ENCODE results near the gene DCAF4L1.
A peak's percentile ranks its signal among the peaks of the same experiment; 100 is the strongest.

The DCAF4L1 gene

GRCh38 chr4:41934901-41935651 lies 46.5 kb upstream of the DCAF4L1 start, which contains the start of gene TMEM33:
TSS of gene TMEM33 (plus strand) at chr4:41935429. CDS start at chr4:41935485, 56 bp downstream.
- Histone ChIP-seq H3K27me3 (ENCODE audit: insufficient read depth, low read depth) (no peaks in the 10 kb centered on the region), H3K27ac (peak within 1 kb of the TSS; percentile 68), H3K36me3 (ENCODE audit: insufficient read depth) (no peaks in the 10 kb centered on the region), H3K4me1 (ENCODE audit: low read depth, poor library complexity, severe bottlenecking) (peaks cover 29% of the 10 kb centered on the region), H2AFZ (ENCODE audit: low read depth) (peak within 1 kb of the TSS; percentile 69), H3K4me3 (IDR thresholded peaks at IDR 0.05; ENCODE audit: insufficient read depth, low read depth, low read length) (no peak within 1 kb of the TSS), H3K79me2 (ENCODE audit: insufficient read depth, low read depth) (peaks cover 29% of the 10 kb centered on the region), H3K9ac (peak within 1 kb of the TSS; percentile 77), H3K4me2 (peak within 1 kb of the TSS; percentile 88), H4K20me1 (ENCODE audit: insufficient read depth) (no peaks in the 10 kb centered on the region)
- TF ChIP-seq CTCF (conservative IDR thresholded peaks at IDR 0.05; ENCODE audit: low read depth, low read length), result no peak

- Histone ChIP-seq H4K20me1 (ENCODE audit: insufficient read depth) (no peaks in the 10 kb centered on the region), H3K27ac (peak overlapping the region; percentile 68), H3K27me3 (ENCODE audit: insufficient read depth, low read depth) (no peaks in the 10 kb centered on the region), H3K4me2 (peak overlapping the region; percentile 88), H3K4me1 (ENCODE audit: low read depth, poor library complexity, severe bottlenecking) (peaks cover 29% of the 10 kb centered on the region), H3K4me3 (IDR thresholded peaks at IDR 0.05; ENCODE audit: insufficient read depth, low read depth, low read length) (no peak overlapping the region), H2AFZ (ENCODE audit: low read depth) (peak overlapping the region; percentile 69; the same call in 1 of the 2 replicates), H3K9ac (peak overlapping the region; percentile 77), H3K79me2 (ENCODE audit: insufficient read depth, low read depth) (peaks cover 29% of the 10 kb centered on the region), H3K36me3 (ENCODE audit: insufficient read depth) (no peaks in the 10 kb centered on the region)
- no peak for TF ChIP-seq CTCF (conservative IDR thresholded peaks at IDR 0.05; ENCODE audit: low read depth, low read length)
Measured at GRCh38 chr4:41935652-41936021, 45.9 kb upstream of the DCAF4L1 start.

GRCh38 chr4:41939016-41939626 lies 42.4 kb upstream of the DCAF4L1 start:
- Histone ChIP-seq H3K4me2 (no peak overlapping the region), H3K36me3 (ENCODE audit: insufficient read depth) (no peaks in the 10 kb centered on the region), H3K4me3 (IDR thresholded peaks at IDR 0.05; ENCODE audit: insufficient read depth, low read depth, low read length) (no peak overlapping the region), H3K79me2 (ENCODE audit: insufficient read depth, low read depth) (peaks cover 29% of the 10 kb centered on the region), H3K9ac (no peak overlapping the region), H4K20me1 (ENCODE audit: insufficient read depth) (no peaks in the 10 kb centered on the region), H2AFZ (ENCODE audit: low read depth) (no peak overlapping the region), H3K27me3 (ENCODE audit: insufficient read depth, low read depth) (no peaks in the 10 kb centered on the region), H3K27ac (no peak overlapping the region), H3K4me1 (ENCODE audit: low read depth, poor library complexity, severe bottlenecking) (peaks cover 29% of the 10 kb centered on the region)
- no peak for TF ChIP-seq CTCF (conservative IDR thresholded peaks at IDR 0.05; ENCODE audit: low read depth, low read length)

- H2AFZ ChIP-seq (ENCODE audit: low read depth), result no peak overlapping the region
- H3K9ac ChIP-seq, result no peak overlapping the region
- peaks cover 28% of the 10 kb centered on the region for H3K4me1 ChIP-seq (ENCODE audit: low read depth, poor library complexity, severe bottlenecking)
- no peak overlapping the region for H3K27ac ChIP-seq
- no peaks in the 10 kb centered on the region for H3K27me3 ChIP-seq (ENCODE audit: insufficient read depth, low read depth)
- no peaks in the 10 kb centered on the region for H4K20me1 ChIP-seq (ENCODE audit: insufficient read depth)
- H3K4me3 ChIP-seq (IDR thresholded peaks at IDR 0.05; ENCODE audit: insufficient read depth, low read depth, low read length), result no peak overlapping the region
- no peak for TF ChIP-seq CTCF (conservative IDR thresholded peaks at IDR 0.05; ENCODE audit: low read depth, low read length)
- H3K36me3 ChIP-seq (ENCODE audit: insufficient read depth), result no peaks in the 10 kb centered on the region
- no peak overlapping the region for H3K4me2 ChIP-seq
- peaks cover 20% of the 10 kb centered on the region for H3K79me2 ChIP-seq (ENCODE audit: insufficient read depth, low read depth)
Measured at GRCh38 chr4:41940834-41941233, 40.7 kb upstream of the DCAF4L1 start.

Data from KMS-11 (cell line).